OCI-LY7 (cell line): Measurements from ENCODE around the gene NTM.

Source experiments
- EZH2phosphoT487 ChIP-seq: fragments of 200-600 bp; sonication (generic); IDR thresholded peaks from 2 replicates; pipeline ENCODE4 v1.6.1; 2018; ENCODE audit warnings: low read depth, borderline replicate concordance, mild to moderate bottlenecking, mixed run types, antibody characterized with exemption, low read length, moderate library complexity, mixed read lengths
- TF ChIP-seq, protein P1 (sequence below): fragments of 200-600 bp; sonication (generic); conservative IDR thresholded peaks from 2 replicates; pipeline ENCODE4 v1.5.1; 2014; ENCODE audit warnings: mild to moderate bottlenecking, antibody characterized with exemption, low read length, moderate library complexity, mixed read lengths

GRCh38 chr11:131465039-131465438, 94.6 kb downstream of the NTM start:
- TF ChIP-seq, protein P1, sequence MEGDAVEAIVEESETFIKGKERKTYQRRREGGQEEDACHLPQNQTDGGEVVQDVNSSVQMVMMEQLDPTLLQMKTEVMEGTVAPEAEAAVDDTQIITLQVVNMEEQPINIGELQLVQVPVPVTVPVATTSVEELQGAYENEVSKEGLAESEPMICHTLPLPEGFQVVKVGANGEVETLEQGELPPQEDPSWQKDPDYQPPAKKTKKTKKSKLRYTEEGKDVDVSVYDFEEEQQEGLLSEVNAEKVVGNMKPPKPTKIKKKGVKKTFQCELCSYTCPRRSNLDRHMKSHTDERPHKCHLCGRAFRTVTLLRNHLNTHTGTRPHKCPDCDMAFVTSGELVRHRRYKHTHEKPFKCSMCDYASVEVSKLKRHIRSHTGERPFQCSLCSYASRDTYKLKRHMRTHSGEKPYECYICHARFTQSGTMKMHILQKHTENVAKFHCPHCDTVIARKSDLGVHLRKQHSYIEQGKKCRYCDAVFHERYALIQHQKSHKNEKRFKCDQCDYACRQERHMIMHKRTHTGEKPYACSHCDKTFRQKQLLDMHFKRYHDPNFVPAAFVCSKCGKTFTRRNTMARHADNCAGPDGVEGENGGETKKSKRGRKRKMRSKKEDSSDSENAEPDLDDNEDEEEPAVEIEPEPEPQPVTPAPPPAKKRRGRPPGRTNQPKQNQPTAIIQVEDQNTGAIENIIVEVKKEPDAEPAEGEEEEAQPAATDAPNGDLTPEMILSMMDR = no peak
- TF ChIP-seq EZH2phosphoT487 = no peak
